WI38 (cell line): ENCODE measurements around the gene FNIP1.

Experiments
- H3K4me3 ChIP-seq: 2 replicates; pipeline ENCODE4 v1.5.1; 2011; ENCODE audit warnings: low read depth, mild to moderate bottlenecking, control low read depth, low read length
- TF ChIP-seq, protein P1 (sequence below): IDR thresholded peaks from 2 replicates; pipeline ENCODE4 v1.5.1; 2012; ENCODE audit warnings: low read depth, mild to moderate bottlenecking, control low read depth, low read length

FNIP1 gene

DNA sequence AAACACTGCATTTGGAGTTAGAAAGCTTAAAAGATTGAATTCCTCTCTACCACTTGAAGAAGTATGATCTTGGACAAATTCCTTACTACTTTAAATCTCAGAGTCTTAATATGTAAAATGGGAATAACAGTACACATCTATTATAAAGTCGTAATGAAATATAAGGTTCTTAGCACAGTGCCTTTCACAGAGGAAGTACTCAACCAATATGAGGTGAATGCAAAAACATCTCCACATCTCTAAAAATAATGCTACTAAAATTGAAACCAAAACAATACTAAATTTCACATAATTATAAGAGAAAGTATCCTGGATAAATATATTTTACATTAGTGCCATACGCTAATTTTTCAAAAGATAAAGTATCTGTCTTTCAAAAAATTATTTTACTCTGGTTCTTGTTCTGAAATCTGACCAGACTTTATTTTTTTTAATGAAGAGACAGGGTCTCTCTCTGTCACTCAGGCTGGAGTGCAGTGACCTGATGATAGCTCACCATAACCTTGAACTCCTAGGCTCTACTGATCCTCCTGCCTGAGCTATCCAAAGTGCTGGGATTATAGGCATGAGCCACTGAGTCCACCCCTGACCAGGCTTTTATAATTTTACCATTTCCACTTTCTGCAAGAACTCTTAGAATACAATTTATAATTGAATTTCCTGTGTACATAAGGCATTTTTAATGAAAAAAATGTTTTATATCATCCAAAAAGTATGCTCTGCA is 21.3 kb upstream of the FNIP1 start:
- no peak overlapping the region for H3K4me3 ChIP-seq
- TF ChIP-seq, protein P1, sequence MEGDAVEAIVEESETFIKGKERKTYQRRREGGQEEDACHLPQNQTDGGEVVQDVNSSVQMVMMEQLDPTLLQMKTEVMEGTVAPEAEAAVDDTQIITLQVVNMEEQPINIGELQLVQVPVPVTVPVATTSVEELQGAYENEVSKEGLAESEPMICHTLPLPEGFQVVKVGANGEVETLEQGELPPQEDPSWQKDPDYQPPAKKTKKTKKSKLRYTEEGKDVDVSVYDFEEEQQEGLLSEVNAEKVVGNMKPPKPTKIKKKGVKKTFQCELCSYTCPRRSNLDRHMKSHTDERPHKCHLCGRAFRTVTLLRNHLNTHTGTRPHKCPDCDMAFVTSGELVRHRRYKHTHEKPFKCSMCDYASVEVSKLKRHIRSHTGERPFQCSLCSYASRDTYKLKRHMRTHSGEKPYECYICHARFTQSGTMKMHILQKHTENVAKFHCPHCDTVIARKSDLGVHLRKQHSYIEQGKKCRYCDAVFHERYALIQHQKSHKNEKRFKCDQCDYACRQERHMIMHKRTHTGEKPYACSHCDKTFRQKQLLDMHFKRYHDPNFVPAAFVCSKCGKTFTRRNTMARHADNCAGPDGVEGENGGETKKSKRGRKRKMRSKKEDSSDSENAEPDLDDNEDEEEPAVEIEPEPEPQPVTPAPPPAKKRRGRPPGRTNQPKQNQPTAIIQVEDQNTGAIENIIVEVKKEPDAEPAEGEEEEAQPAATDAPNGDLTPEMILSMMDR, result no peak

DNA sequence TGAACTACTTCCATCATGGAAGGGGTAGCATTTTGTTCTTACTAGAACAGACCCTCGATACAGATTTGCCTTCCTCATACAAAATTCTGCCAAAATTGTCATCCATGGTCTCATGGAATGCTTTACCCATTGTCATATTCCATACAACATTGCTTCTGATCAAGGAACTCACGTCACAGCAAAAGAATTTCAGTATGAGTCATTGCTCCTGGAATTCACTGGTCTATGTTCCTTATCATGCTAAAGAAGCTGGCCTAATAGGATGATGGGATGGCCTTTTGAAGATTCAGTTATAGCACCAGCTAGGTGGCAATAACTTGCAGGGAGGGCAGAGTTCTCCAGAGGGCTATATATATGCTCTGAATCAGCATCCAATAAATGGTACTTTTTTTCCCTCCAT is 18.2 kb upstream of the FNIP1 start:
- no peak overlapping the region for H3K4me3 ChIP-seq
- TF ChIP-seq, protein P1, result no peak

DNA sequence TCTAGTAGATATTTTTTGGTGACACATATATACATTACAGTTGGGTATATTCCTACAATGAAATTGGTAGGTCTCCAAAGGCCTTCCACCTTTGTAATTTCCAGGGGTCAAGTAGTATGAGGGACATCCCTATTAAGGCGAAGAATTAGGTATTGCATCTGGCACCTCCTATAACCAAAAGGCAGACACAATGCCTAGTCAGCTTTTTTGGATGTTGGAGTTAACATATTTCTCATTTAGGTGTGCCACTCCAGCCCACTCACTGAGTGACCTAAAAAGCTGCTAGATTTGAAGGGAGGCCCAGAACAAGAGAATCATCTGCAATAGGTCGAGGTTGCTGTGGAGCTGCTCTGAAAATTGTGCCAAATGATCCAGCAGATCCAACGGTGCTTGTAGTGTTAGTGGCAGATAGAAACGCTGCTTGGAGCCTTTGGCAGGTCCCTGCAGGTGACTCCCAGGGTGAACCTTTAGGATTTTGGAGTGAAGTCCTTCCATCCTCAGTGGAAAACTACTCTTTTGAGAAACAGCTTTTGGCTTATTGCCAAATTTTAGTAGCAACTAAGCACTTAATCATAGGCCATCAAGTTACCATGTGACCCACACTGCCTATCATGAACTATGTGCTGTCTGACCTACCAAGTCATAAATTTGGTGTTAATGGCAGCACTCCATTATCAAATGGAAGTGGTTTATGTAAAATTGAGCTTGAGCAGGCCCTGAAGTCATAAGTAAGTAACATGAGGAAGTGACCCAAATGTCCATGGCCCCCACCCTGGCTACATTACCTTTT is 15.7 kb upstream of the FNIP1 start:
- no peak overlapping the region for H3K4me3 ChIP-seq
- TF ChIP-seq, protein P1, result no peak

DNA sequence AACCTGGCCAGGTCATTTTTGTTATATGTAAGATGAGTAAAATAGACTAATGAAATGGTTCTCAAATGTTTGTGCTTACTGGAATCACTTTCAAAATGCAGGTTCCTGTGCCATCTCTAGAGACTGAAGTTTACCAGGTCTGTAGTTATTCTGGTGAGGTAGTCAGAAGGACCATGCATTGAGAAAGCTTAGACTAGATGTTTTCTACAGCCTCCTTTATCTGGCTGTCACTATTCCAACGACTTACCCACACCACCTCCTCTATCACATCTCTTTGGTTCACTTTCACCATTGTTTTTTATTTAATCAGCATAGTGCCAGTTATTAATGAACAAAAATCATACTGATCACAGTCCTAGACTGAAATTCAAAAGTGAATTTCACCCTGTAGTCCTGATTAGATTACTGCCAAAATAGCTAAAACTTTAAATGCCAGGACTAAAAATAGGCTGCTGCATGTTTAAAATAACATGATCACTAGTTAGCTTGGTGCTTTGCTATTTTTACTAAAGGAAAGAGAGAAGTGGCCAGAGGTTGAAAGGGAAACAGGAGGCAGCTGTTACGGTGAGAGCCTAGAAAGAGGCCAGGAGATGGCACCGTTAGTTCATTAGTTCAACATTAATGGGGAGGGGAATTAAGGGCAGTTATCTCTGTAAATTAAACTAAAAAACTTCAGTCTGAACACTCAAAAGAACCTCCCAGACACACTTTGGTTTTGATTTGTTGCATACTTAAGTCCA is 13.9 kb upstream of the FNIP1 start:
- no peak overlapping the region for H3K4me3 ChIP-seq
- TF ChIP-seq, protein P1, result no peak

DNA sequence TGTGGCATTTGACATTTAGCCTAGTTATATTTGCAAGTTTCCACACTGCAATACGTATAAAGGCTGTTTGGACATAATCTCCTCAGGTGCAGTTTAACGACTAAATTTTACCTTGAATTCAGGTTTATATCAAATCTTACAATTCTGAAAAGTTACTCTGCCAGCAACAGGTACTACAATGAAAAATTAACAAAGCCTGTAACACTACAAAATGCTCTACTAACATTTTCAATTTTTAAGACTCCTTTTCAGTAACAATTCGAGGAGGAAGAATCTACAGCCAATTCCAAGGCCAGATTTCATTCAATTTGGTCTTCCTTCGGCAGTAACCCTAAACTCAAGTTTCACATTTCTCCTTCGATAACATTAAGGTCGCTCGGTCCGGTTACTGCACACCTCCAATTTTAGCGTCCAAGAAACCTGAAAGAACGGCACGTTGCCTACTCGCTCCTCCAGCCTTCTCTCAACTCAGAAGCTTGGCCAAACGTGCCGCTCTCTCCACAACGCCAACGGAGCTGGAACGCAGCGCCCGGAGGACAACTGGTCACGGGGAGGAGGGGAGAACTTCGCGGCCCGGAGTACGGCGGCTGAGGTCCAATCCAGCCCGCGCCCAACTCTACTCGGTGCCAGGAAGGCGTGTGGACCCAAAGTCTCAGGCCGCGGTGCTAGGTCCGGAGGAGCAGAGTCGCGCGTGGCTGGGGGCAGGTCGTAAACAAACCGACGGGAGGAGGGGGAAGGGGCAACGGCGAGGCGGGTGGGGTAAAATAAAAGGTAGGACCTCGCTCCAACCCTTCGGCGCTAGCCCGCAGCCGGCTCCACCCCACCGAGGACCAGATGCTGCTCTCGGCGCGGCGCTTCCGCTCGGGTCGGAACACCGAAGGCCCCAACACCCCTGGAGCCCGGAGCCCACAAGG is 681 bp downstream of the FNIP1 start:
- H3K4me3 ChIP-seq, result peak overlapping the region; percentile 95
- TF ChIP-seq, protein P1, result no peak

DNA sequence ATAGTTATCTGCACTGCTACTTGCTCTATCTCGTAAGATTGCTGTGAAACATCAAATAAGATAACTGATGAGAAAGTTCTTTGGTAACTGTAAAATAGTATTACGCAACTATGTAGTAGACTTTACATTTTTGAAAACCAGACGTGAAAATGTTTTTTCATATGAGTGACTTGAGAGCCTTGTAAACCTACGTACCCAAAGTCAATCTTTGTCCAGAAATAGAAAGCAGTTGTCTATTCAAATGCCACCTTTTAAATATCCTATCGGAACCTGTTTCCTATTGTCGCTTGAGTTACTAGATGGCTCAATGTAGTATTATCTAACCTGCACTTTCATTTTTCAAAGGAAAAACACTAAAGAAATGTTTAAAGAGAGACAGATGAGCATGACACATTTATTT is 1.6 kb downstream of the FNIP1 start:
- peak overlapping the region; percentile 95 for H3K4me3 ChIP-seq

More for the DNA sequence above, 1.6 kb downstream of the FNIP1 start:
- TF ChIP-seq, protein P1, result no peak
